Adipocyte (in vitro differentiated cells): Measurements from ENCODE around the gene TRAPPC2L.
A peak's percentile ranks its signal among the peaks of the same experiment; 100 is the strongest.

ENCODE experiments used
- DNase-seq: peaks from one replicate; pipeline ENCODE4 v3.0.0-alpha.2; 2015; ENCODE audit warnings: low read depth
- H3K27me3 ChIP-seq: replicated peaks from 2 replicates; pipeline ENCODE4 v1.7.0; 2013; ENCODE audit warnings: mild to moderate bottlenecking, low read length, moderate library complexity; ENCODE audit not compliant: control insufficient read depth, insufficient read depth
- H3K36me3 ChIP-seq: 2 replicates; pipeline ENCODE4 v1.7.0; 2013; ENCODE audit warnings: low read length, mild to moderate bottlenecking, moderate library complexity; ENCODE audit not compliant: control insufficient read depth, insufficient read depth, severe bottlenecking
- H3K4me1 ChIP-seq: 2 replicates; pipeline ENCODE4 v1.7.0; 2013; ENCODE audit warnings: mild to moderate bottlenecking, low read length, moderate library complexity; ENCODE audit not compliant: control insufficient read depth, insufficient read depth
- H3K4me3 ChIP-seq: 2 replicates; pipeline ENCODE4 v1.7.0; 2013; ENCODE audit warnings: mild to moderate bottlenecking, low read length, moderate library complexity
- H3K9ac ChIP-seq: 2 replicates; pipeline ENCODE4 v1.7.0; 2013; ENCODE audit warnings: mild to moderate bottlenecking, low read length, moderate library complexity
- H3K9me3 ChIP-seq: 2 replicates; pipeline ENCODE4 v1.7.0; 2013; ENCODE audit warnings: mild to moderate bottlenecking, low read length, moderate library complexity; ENCODE audit not compliant: control insufficient read depth

The TRAPPC2L gene

GRCh38 chr16:88842806-88843205 is 14.1 kb upstream of the TRAPPC2L start:
- peaks cover 3% of the 10 kb centered on the region for H3K4me1 ChIP-seq

GRCh38 chr16:88843256-88843655 is 13.7 kb upstream of the TRAPPC2L start:
- no peak overlapping the region for H3K9ac ChIP-seq
- peaks cover 3% of the 10 kb centered on the region for H3K4me1 ChIP-seq
- H3K36me3 ChIP-seq, result peaks cover 24% of the 10 kb centered on the region
- no peaks in the 10 kb centered on the region for H3K9me3 ChIP-seq
- no peak overlapping the region for H3K4me3 ChIP-seq
- no peak for DNase-seq
- no peaks in the 10 kb centered on the region for H3K27me3 ChIP-seq

More at GRCh38 chr16:88842806-88843205, 14.1 kb upstream of the TRAPPC2L start:
- Histone ChIP-seq H3K27me3 (no peaks in the 10 kb centered on the region), H3K9me3 (no peaks in the 10 kb centered on the region), H3K36me3 (peaks cover 24% of the 10 kb centered on the region), H3K9ac (no peak overlapping the region), H3K4me3 (no peak overlapping the region)
- DNase-seq, result no peak

- no peak for DNase-seq
- no peaks in the 10 kb centered on the region for H3K27me3 ChIP-seq
- H3K4me1 ChIP-seq, result peaks cover 3% of the 10 kb centered on the region
- no peak overlapping the region for H3K9ac ChIP-seq
- H3K9me3 ChIP-seq, result no peaks in the 10 kb centered on the region
- H3K4me3 ChIP-seq, result no peak overlapping the region
- peaks cover 17% of the 10 kb centered on the region for H3K36me3 ChIP-seq
Observed at GRCh38 chr16:88844419-88845036, 12.4 kb upstream of the TRAPPC2L start.

GRCh38 chr16:88846088-88846487 is 10.8 kb upstream of the TRAPPC2L start:
- DNase-seq, result no peak
- H3K36me3 ChIP-seq, result peaks cover 8% of the 10 kb centered on the region
- H3K4me3 ChIP-seq, result no peak overlapping the region
- H3K4me1 ChIP-seq, result peaks cover 3% of the 10 kb centered on the region
- no peaks in the 10 kb centered on the region for H3K9me3 ChIP-seq
- no peaks in the 10 kb centered on the region for H3K27me3 ChIP-seq
- no peak overlapping the region for H3K9ac ChIP-seq

DNA sequence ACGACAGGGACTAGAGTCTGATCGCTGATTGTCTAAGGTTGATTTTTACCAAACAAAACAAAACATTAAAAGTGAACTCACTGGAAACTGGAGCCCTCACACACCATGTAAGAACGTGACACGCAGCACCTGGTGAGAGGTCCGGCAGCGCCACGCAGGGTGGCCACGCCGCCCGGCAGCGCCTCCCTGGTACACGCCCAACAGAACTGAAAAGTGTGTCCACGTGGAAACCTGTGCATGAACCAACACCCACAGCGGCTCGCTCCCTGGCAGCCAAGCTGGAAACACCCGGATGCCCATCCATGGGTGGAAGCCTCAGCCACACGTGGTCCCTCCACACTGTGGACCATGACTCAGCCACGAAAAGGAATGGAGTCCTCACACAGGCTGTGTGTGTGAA is 9.3 kb upstream of the TRAPPC2L start:
- no peak for DNase-seq

GRCh38 chr16:88848557-88848956 is 8.4 kb upstream of the TRAPPC2L start:
- DNase-seq, result no peak
- H3K4me1 ChIP-seq, result peaks cover 3% of the 10 kb centered on the region
- H3K4me3 ChIP-seq, result no peak overlapping the region
- H3K9ac ChIP-seq, result no peak overlapping the region
- no peaks in the 10 kb centered on the region for H3K9me3 ChIP-seq
- peaks cover 8% of the 10 kb centered on the region for H3K36me3 ChIP-seq
- no peaks in the 10 kb centered on the region for H3K27me3 ChIP-seq

More for the DNA sequence above, 9.3 kb upstream of the TRAPPC2L start:
- H3K27me3 ChIP-seq, result no peaks in the 10 kb centered on the region
- H3K9ac ChIP-seq, result no peak overlapping the region
- H3K36me3 ChIP-seq, result peaks cover 8% of the 10 kb centered on the region
- no peaks in the 10 kb centered on the region for H3K9me3 ChIP-seq
- H3K4me3 ChIP-seq, result no peak overlapping the region
- H3K4me1 ChIP-seq, result peaks cover 3% of the 10 kb centered on the region

DNA sequence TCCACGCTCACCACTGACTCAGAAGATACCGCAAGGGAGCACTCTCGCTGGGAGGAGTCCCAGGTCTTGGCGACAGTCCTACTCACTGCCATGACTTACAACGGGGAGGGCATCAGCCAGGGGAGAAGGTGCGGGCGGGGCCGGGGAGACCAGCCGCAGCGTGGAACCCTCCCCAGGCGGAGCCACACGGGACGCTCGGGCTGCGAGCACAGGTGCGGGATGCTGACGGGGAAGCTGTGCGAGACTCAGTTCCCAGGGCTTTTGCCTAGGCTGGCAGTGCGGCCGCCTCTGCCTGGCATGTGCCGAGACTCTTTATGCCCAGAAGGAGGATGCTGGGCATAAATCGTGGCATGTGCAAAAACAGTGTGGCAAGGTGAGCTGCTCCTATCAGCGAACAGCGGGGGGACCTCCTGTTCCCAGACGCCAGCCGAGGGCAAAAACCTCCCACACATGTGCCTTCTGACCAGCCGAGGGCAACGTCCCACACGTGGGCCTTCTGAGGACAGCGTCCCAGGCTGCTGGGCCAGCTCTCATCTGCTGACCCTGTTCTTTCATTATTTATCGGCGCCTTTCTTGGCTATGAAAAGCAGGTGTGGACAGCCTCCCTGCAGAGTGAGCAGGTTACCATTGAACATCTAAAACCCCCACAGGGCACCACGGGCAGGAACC is 6.3 kb upstream of the TRAPPC2L start:
- peaks cover 8% of the 10 kb centered on the region for H3K36me3 ChIP-seq
- no peak for DNase-seq
- peaks cover 5% of the 10 kb centered on the region for H3K4me1 ChIP-seq
- H3K9ac ChIP-seq, result no peak overlapping the region
- no peak overlapping the region for H3K4me3 ChIP-seq
- H3K9me3 ChIP-seq, result no peaks in the 10 kb centered on the region
- no peaks in the 10 kb centered on the region for H3K27me3 ChIP-seq

GRCh38 chr16:88851616-88852015 is 5.3 kb upstream of the TRAPPC2L start:
- DNase-seq, result no peak
- peaks cover 8% of the 10 kb centered on the region for H3K36me3 ChIP-seq
- H3K9me3 ChIP-seq, result no peaks in the 10 kb centered on the region
- peaks cover 7% of the 10 kb centered on the region for H3K4me1 ChIP-seq
- H3K4me3 ChIP-seq, result no peak overlapping the region
- H3K27me3 ChIP-seq, result no peaks in the 10 kb centered on the region
- no peak overlapping the region for H3K9ac ChIP-seq

DNA sequence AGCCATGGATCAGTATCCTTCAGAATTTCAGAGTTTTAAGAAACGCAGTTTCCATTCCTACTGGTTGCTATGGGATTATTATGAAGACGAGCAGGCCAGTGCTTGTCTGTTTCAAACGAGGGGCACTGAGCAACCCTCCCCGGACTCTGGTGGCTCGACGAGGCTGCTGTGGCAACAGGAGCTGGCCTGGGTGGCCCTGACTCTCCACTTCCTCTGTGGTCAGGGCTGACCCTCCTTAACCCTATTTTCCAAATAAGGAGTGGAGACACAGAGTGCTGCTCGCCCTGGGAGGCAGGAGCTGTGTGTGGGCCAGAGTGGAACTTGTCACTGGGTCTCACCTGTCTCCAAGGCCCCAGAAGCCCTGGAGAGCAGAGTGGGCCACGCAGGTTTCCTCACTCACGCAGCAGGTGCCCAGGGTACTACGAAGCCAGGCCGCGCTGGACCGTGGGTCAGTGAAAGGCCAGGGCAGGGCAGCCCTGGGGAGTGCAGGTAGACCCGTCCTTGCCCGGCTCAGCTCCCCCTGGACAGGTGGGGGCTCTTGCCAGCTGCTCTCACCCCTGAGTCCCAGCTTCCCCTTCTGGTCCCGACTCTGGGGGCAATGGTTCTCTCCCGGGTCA is 3.5 kb upstream of the TRAPPC2L start:
- no peaks in the 10 kb centered on the region for H3K9me3 ChIP-seq
- no peak overlapping the region for H3K9ac ChIP-seq
- peaks cover 18% of the 10 kb centered on the region for H3K4me1 ChIP-seq
- H3K27me3 ChIP-seq, result no peaks in the 10 kb centered on the region
- H3K36me3 ChIP-seq, result peaks cover 4% of the 10 kb centered on the region
- H3K4me3 ChIP-seq, result no peak overlapping the region
- DNase-seq, result no peak

DNA sequence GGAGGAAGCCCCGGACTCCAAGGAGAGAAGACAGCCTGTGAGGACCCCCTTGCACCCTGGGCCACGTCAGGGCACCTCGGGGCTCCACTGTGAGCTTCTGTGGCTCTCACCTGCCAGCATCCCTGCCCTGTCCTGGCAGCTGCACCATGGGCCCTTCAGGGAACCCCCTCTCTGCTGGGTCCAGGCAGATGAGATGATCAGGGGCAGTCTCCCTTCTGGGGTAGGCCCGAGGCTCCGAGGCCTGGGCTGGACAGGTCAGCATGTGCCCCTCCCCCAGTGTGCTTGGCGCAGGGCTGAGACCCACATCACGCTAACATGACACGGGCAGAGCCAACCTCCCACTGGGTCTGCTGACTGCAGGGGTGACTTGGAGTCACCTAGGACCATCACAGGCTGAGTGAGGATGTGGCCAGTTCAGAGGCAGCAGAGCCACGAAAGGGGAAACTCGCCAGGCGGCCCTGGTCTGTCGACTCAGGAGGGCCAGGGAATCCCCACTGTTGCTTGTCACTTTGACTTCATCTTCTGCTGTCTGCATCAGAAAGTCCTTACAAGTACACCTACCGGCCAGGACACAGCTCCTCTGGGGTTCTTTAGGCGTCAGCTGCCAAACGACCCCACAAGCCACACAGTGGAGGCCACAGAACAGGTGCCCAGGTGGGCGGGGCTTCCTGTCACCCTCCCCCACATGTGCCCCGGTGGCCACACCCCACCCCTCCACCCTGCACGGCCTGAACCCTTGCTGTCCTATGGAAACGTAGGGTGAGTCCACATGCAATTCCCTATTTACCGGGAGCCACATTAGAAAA is 2.4 kb upstream of the TRAPPC2L start:
- no peak for DNase-seq
- Histone ChIP-seq H3K36me3 (peaks cover 13% of the 10 kb centered on the region), H3K4me3 (no peak overlapping the region), H3K9ac (no peak overlapping the region), H3K9me3 (no peaks in the 10 kb centered on the region), H3K4me1 (peaks cover 19% of the 10 kb centered on the region), H3K27me3 (no peaks in the 10 kb centered on the region)

DNA sequence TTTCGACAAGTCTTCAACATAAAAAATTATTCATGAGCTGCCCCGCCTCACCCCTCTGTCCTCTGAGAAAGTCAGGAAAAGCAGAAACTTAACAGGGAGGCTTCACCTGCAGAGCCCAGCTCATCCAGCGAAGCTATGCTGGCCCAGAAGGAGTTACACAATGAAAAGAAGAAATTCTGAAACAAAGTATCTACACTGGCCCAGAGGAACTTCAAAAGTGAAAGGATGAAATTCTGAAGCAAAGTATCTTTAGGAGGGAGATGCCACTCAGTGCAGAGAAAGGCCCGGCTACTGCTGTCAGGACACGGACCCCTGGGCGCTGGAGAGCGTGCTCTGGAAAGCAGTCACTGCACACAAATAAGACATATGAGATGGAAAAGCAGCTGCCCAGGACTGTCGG is 1.8 kb upstream of the TRAPPC2L start:
- Histone ChIP-seq H3K36me3 (peaks cover 18% of the 10 kb centered on the region), H3K4me1 (peaks cover 19% of the 10 kb centered on the region), H3K9ac (no peak overlapping the region), H3K27me3 (no peaks in the 10 kb centered on the region), H3K9me3 (no peaks in the 10 kb centered on the region), H3K4me3 (peak overlapping the region; percentile 84)
- no peak for DNase-seq
